ENCODE results near the gene TKTL1. TPM values are rescaled to one million over a fixed set of nuclear protein-coding genes. Genes with fewer than 3 reads are reported as not detected.

TKTL1 gene
- total RNA-seq, 2 donors from 2014 or later = 3.0 to 4.2 TPM

DNA sequence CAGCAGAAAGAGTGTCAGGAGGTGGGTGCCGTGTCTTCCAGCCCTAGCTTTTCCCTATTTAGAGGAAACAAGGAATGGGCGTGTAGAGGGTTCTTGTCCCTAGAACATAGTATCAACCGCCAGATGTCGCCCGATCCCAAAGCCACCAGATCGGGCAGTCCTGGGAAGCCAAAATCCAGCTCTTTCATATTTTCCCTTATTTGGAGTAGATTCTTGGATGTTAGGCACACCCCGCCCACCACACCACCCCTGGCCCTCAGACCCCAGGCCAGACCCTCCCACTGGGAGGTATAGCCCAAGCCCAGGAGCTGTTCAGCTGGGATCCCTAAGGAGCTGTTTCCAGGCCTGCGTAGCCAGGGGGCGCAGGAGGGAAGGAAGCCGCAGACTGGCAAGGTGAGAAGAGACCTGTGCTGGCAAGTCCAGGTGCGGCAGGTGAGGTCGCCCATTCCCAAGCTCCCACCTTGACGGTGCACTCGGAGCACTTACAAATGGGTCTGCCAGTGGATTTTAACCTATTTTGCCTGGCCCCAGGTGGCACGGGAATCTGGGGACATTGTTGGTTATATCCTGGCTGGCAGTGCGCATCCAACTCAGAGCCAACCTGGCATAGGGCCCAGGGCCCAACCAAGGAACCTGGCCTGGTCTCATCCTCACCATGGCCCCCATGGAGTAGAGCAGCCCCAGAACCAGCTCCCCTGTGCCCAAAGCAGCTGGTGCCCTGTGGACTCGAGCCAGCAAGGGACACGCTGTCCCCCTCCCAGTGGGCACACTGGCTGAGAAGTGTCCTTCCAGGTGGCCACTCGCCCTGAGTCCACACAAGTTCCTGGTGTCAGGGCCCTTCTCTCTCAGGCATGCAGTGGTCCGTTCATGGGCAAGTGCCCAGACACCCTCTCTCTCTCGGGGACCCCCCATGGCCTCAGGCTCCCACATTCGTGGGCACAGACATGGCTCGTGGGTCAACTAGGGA is 78.0 kb downstream of the TKTL1 start:
- H3K9me3 ChIP-seq (ENCODE audit: control insufficient read depth, low read length, poor library complexity, severe bottlenecking) = no peaks in the 10 kb centered on the region
- Mint-ChIP-seq H3K4me3 (peak overlapping the region; percentile 70), H3K27ac (no peak overlapping the region), H3K36me3 (ENCODE audit: low read depth) (no peaks in the 10 kb centered on the region), H3K27me3 (no peaks in the 10 kb centered on the region), H3K4me1 (peaks cover 4% of the 10 kb centered on the region)
- ATAC-seq (no peak), DNase-seq (no peak)

DNA sequence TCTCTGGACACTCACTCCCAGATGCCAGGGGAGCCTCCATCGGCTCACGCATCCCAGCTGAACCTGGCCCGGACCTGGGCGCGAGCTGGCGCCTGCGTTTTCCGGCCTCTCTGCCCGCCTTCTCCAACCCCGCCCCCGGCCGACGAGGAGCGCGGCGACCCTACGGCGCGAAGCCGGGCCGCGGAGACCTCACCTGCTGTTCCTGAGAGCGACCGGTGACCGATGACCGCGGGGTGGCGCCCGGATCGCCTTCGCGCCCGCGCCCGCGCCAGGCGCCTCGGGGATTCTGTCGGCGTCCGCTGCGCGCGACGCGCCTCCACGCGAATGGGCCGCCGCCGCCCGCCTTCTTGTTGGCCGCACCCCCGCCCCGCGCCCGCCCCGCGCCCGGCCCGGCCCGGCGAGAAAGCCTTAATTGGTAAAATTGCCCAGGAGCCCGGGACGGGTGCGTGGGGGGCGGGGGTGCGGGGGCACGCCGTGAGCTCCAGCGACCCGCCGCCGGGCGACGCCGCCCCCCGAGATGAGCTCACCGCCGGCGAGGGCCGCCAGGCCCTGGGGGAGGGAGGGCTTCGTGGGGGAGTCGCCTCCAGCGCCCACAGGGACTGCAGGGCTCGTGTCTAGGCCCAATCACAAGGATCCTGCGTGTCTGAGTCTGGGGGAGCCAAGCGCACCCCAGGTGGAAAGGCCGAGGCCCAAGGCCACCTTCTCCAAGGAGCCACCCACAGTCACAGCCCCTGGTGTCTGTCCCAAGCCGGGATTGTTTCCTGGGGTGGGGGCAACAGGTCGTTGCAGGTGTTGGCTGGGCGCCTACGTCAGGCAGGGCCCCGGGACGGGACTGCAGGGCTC is 78.9 kb downstream of the TKTL1 start, which contains the start of gene FLNA:
FLNA (minus strand) TSS at position 322 of the 843 bp plus-strand sequence. CDS start 3,389 bp downstream, outside the sequence.
- ATAC-seq (no peak), DNase-seq (no peak)
- no peaks in the 10 kb centered on the region for H3K9me3 ChIP-seq (ENCODE audit: control insufficient read depth, low read length, poor library complexity, severe bottlenecking)
- H3K27ac Mint-ChIP-seq = peak within 1 kb of the TSS; percentile 29
- H3K4me1 Mint-ChIP-seq = peaks cover 4% of the 10 kb centered on the region
- H3K4me3 Mint-ChIP-seq = peak within 1 kb of the TSS; percentile 70
- H3K27me3 Mint-ChIP-seq = no peaks in the 10 kb centered on the region
- no peaks in the 10 kb centered on the region for H3K36me3 Mint-ChIP-seq (ENCODE audit: low read depth)

DNA sequence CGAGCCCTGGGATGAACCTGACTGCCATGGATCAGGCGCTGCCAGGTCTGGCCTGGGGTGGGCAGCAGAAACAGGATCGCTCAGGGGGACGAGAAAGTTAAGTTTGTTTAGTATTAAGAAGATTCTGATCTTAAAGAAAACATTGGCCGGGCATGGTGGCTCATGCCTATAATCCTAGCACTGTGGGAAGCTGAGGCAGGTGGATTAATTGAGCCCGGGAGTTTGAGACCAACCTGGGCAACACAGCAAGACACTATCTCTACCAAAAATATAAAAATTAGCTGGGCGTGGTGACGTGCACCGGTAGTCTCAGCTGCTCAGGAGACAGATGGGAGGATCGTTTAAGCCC is 79.5 kb downstream of the TKTL1 start:
- Mint-ChIP-seq H3K27me3 (no peaks in the 10 kb centered on the region), H3K27ac (peak overlapping the region; percentile 29), H3K36me3 (ENCODE audit: low read depth) (no peaks in the 10 kb centered on the region), H3K4me3 (no peak overlapping the region), H3K4me1 (peaks cover 7% of the 10 kb centered on the region)
- ATAC-seq (no peak), DNase-seq (no peak)
- H3K9me3 ChIP-seq (ENCODE audit: control insufficient read depth, low read length, poor library complexity, severe bottlenecking) = no peaks in the 10 kb centered on the region

DNA sequence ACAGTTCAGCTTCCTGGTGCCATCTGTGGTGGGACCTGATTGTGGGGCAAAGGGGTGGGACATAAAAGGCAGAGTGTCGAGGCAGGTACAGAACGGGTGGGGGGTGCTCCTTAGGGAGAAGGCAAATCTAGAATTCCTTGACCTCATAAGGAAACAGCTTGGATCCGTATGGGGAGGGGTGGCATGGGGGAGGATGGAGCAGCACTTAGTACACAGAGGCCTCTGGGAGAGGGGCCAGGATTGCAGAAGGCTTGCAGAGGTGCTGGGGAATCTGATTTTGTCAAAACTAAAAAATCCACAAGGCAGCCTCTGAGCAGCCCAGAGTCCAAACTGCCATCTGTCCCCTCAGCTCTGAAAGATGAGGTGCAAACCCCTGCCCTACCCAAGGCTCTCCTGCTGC is 81.2 kb downstream of the TKTL1 start:
- ATAC-seq (no peak), DNase-seq (no peak)
- Mint-ChIP-seq H3K4me1 (peaks cover 12% of the 10 kb centered on the region), H3K27me3 (no peaks in the 10 kb centered on the region), H3K27ac (peak overlapping the region; percentile 51), H3K36me3 (ENCODE audit: low read depth) (no peaks in the 10 kb centered on the region), H3K4me3 (no peak overlapping the region)
- H3K9me3 ChIP-seq (ENCODE audit: control insufficient read depth, low read length, poor library complexity, severe bottlenecking) = no peaks in the 10 kb centered on the region

DNA sequence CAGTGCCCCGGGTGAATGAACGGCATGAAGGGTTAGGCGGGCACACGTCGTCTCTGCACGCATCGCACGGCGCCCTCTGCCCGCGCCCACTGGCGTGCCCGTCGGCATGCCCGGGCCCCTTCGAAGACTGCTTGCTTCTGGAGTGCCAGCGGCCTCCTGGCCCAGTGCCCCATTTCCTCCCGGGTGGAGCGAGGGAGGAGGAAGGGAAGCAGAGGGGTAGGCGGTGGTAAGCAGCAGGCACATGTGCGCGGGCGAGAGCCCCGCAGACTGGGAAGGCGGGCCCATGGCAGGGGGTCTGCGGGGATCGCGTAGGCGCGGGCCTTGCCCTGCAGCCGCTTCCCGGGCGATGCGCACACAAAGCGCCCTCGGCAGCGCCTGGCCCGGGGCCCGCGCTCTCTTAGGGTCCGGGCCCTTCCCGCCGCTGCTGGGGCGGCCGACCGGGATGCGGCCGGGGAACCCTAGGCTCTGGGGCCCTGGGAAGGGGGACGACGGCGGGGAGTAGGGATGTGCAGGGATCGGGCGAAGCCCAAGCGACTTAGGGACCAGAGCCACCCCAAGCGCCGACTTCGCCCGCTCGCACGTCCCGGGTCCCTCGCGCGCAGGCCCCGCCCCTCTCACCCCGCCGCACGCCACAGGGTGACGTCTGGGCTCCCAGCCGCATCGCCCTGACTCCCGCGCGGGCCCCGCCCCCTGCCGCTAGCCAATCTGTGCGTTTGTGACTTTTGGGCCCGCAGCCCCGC is 82.6 kb downstream of the TKTL1 start:
- Mint-ChIP-seq H3K27ac (peak overlapping the region; percentile 51), H3K4me3 (peak overlapping the region; percentile 67), H3K4me1 (peaks cover 8% of the 10 kb centered on the region), H3K36me3 (ENCODE audit: low read depth) (no peaks in the 10 kb centered on the region), H3K27me3 (no peaks in the 10 kb centered on the region)
- DNase-seq (peak in 2 of 3 donors; percentile 33 to 37), ATAC-seq (peak; percentile 1)
- no peaks in the 10 kb centered on the region for H3K9me3 ChIP-seq (ENCODE audit: control insufficient read depth, low read length, poor library complexity, severe bottlenecking)

DNA sequence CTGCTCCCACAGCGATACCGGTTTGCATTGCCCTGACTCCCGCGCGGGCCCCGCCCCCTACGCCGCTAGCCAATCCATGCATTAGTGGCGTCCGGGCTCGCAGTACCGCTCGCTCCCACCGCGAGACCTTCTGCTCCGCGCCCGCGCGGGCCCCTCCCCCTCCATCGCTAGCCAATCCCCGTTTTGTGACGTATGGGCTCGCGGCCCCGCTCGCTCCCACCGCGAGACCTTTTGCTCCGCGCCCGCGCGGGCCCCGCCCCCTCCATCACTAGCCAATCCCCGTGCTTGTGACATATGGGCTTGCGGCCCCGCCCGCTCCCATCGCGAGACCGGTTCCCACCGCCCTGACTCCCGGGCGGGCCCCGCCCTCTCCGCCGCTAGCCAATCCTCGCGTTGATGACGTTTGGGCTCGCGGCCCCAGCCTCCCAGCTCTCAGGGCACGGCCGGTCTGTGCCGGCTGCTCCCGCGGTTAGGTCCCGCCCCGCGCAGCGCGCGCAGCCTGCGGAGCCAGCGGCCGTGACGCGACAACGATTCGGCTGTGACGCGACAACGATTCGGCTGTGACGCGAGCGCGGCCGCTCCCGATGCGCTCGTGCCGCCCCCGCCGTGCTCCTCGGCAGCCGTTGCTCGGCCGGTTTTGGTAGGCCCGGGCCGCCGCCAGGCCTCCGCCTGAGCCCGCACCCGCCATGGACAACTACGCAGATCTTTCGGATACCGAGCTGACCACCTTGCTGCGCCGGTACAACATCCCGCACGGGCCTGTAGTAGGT is 83.4 kb downstream of the TKTL1 start, which contains the start of gene EMD:
EMD (plus strand) TSS at position 497 of the 770 bp plus-strand sequence; CDS start at position 687, 190 bp downstream.
- no peaks in the 10 kb centered on the region for H3K27me3 Mint-ChIP-seq
- peak within 1 kb of the TSS; percentile 84 for H3K4me3 Mint-ChIP-seq
- DNase-seq (peak; percentile 90 to 95 (median 91)), ATAC-seq (peak; percentile 83)
- H3K27ac Mint-ChIP-seq = peak within 1 kb of the TSS; percentile 85
- no peaks in the 10 kb centered on the region for H3K36me3 Mint-ChIP-seq (ENCODE audit: low read depth)
- H3K9me3 ChIP-seq (ENCODE audit: control insufficient read depth, low read length, poor library complexity, severe bottlenecking) = no peaks in the 10 kb centered on the region
- H3K4me1 Mint-ChIP-seq = peaks cover 8% of the 10 kb centered on the region

DNA sequence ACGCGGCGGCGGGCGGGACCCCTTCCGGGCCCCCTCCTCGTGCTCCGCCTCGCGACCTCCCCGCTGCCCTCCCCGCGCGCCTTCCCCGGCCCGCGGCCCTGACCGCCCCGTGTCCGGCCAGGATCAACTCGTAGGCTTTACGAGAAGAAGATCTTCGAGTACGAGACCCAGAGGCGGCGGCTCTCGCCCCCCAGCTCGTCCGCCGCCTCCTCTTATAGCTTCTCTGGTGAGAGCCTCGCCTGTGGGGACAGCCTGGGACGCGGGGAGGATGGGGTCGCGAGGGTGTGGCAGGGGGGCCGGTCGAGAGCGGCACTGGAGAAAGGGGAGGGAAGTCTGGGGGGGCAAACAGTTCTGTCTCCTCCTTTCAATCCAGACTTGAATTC is 84.0 kb downstream of the TKTL1 start:
- Mint-ChIP-seq H3K36me3 (ENCODE audit: low read depth) (no peaks in the 10 kb centered on the region), H3K27ac (peak overlapping the region; percentile 85), H3K4me1 (peaks cover 8% of the 10 kb centered on the region), H3K4me3 (peak overlapping the region; percentile 84), H3K27me3 (no peaks in the 10 kb centered on the region)
- no peak for ATAC-seq
- no peaks in the 10 kb centered on the region for H3K9me3 ChIP-seq (ENCODE audit: control insufficient read depth, low read length, poor library complexity, severe bottlenecking)
- DNase-seq = no peak

Other genes starting within 250 kb of the TKTL1 start
- gene MECP2, start 198.1 kb upstream of the TKTL1 start, total RNA-seq = 100 to 1,000 TPM; 148 to 160 TPM
- gene OPN1LW, start 151.6 kb upstream of the TKTL1 start, total RNA-seq = not detected
- not detected for gene OPN1MW, start 113.2 kb upstream of the TKTL1 start, total RNA-seq
- not detected for gene OPN1MW2, start 76.0 kb upstream of the TKTL1 start, total RNA-seq
- not detected for gene OPN1MW3, start 38.2 kb upstream of the TKTL1 start, total RNA-seq
- not detected for gene TEX28, start 671 bp upstream of the TKTL1 start, total RNA-seq
- gene FLNA, start 78.8 kb downstream of the TKTL1 start, total RNA-seq = 1,000 to 10,000 TPM; 1,780 to 2,536 TPM
- 100 to 1,000 TPM; 121 to 132 TPM for gene EMD, start 83.5 kb downstream of the TKTL1 start, total RNA-seq
- 1,000 to 10,000 TPM; 4,596 to 4,820 TPM for gene RPL10, start 102.6 kb downstream of the TKTL1 start, total RNA-seq
- 10 to 100 TPM; 20.5 to 22.6 TPM for gene DNASE1L1, start 113.5 kb downstream of the TKTL1 start, total RNA-seq
- 10 to 100 TPM; 84.1 to 95.7 TPM for gene TAFAZZIN, start 115.7 kb downstream of the TKTL1 start, total RNA-seq
- 10 to 100 TPM; 41.4 to 43.0 TPM for gene ATP6AP1, start 132.9 kb downstream of the TKTL1 start, total RNA-seq
- gene GDI1, start 141.4 kb downstream of the TKTL1 start, total RNA-seq = 100 to 1,000 TPM; 189 to 223 TPM
- gene FAM50A, start 148.3 kb downstream of the TKTL1 start, total RNA-seq = 10 to 100 TPM; 58.1 to 58.6 TPM
- 10 to 100 TPM; 66.3 to 78.6 TPM for gene PLXNA3, start 162.5 kb downstream of the TKTL1 start, total RNA-seq
- 1 to 10 TPM; 9.1 to 9.5 TPM for gene LAGE3, start 183.5 kb downstream of the TKTL1 start, total RNA-seq
- 10 to 100 TPM; 15.2 to 30.6 TPM for gene UBL4A, start 190.8 kb downstream of the TKTL1 start, total RNA-seq
- 10 to 100 TPM; 23.9 to 29.5 TPM for gene SLC10A3, start 194.8 kb downstream of the TKTL1 start, total RNA-seq
- 10 to 100 TPM; 32.5 to 34.0 TPM for gene FAM3A, start 220.4 kb downstream of the TKTL1 start, total RNA-seq